GM18907 (cell line): ENCODE measurements around the gene EYS.
"Not testable (repeated sequence)": the region's sequence is repeated elsewhere in the genome, so short reads cannot be mapped to it uniquely, and the experiment has no call there.

Experiments used
- ATAC-seq: cut with Tn5 transposase; IDR thresholded peaks from one replicate; pipeline ENCODE4 v1.9.1; 2021; ENCODE audit warnings: mild to moderate bottlenecking, moderate library complexity; ENCODE audit not compliant: unreplicated experiment

The EYS gene

GRCh38 chr6:64012351-64013001 is 1694.5 kb downstream of the EYS start:
- ATAC-seq = no peak

GRCh38 chr6:64010666-64011065 is 1696.4 kb downstream of the EYS start:
- no peak for ATAC-seq

GRCh38 chr6:64010010-64010409 is 1697.0 kb downstream of the EYS start:
- no peak for ATAC-seq

- ATAC-seq = no peak
Measured at GRCh38 chr6:64006246-64006645, 1700.8 kb downstream of the EYS start.

GRCh38 chr6:64000818-64001491 is 1706.1 kb downstream of the EYS start:
- no peak for ATAC-seq

- ATAC-seq = no peak
Measured at GRCh38 chr6:63999613-64000012, 1707.4 kb downstream of the EYS start.

- ATAC-seq = no peak
Measured at GRCh38 chr6:63998991-63999390, 1708.0 kb downstream of the EYS start.

GRCh38 chr6:63997734-63998133 is 1709.3 kb downstream of the EYS start:
- ATAC-seq = no peak

GRCh38 chr6:63997221-63997620 is 1709.8 kb downstream of the EYS start:
- no peak for ATAC-seq

GRCh38 chr6:63985223-63985622 is 1721.8 kb downstream of the EYS start:
- no peak for ATAC-seq

- ATAC-seq = no peak
Measured at GRCh38 chr6:63975699-63976098, 1731.3 kb downstream of the EYS start.

- no peak for ATAC-seq
Measured at GRCh38 chr6:63968650-63969049, 1738.4 kb downstream of the EYS start.

GRCh38 chr6:63964366-63964765 is 1742.7 kb downstream of the EYS start:
- no peak for ATAC-seq

- ATAC-seq = no peak
Measured at GRCh38 chr6:63963769-63964315, 1743.2 kb downstream of the EYS start.

- ATAC-seq = not testable (repeated sequence)
Measured at GRCh38 chr6:63953336-63954021, 1753.5 kb downstream of the EYS start.

GRCh38 chr6:63947792-63948529 is 1759.1 kb downstream of the EYS start:
- no peak for ATAC-seq

- no peak for ATAC-seq
Measured at GRCh38 chr6:63945987-63946386, 1761.0 kb downstream of the EYS start.

- no peak for ATAC-seq
Measured at GRCh38 chr6:63943826-63944225, 1763.2 kb downstream of the EYS start.

- no peak for ATAC-seq
Measured at GRCh38 chr6:63941747-63942470, 1765.1 kb downstream of the EYS start.

GRCh38 chr6:63940056-63940455 is 1767.0 kb downstream of the EYS start:
- no peak for ATAC-seq
